ENCODE results near the gene EML1.
"Not testable (repeated sequence)": the region's sequence is repeated elsewhere in the genome, so short reads cannot be mapped to it uniquely, and the experiment has no call there.

EML1 gene

DNA sequence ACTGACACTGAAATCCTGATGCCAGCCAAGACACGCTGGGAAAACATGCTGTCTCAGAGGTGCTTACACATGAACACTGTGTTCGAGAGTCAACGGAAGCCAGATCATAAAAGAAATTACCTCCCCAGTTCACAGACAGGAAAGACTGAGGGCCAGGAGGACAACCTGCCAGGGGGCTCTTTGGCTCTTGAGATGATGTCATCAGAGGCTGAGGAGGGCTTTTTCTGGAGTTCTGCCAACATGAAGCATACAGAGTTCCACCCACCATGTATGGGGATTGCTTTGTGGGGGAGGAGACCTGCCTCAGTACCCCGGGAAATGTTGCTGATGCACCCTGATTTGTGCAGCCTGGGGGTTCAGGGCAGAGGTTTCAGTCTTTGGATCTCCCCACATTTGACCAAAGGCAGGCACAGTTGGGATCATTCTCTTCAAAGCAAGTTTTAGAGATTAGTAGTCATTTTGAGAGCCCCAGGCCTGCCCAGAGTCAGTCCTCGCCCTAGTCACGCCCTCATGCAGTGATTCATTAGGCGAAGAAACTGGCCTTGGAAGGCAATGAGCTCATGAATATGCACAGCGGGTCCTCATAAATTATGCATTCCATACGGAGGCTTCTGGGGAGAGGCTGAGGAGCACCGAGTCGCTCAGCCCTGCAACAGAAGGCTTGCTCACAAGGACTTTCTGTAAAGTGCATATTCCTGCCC lies 34.9 kb upstream of the EML1 start:
- DNase-seq (ENCODE audit: extremely low read depth, low read depth): peak; percentile 65
- TF ChIP-seq, protein P1, sequence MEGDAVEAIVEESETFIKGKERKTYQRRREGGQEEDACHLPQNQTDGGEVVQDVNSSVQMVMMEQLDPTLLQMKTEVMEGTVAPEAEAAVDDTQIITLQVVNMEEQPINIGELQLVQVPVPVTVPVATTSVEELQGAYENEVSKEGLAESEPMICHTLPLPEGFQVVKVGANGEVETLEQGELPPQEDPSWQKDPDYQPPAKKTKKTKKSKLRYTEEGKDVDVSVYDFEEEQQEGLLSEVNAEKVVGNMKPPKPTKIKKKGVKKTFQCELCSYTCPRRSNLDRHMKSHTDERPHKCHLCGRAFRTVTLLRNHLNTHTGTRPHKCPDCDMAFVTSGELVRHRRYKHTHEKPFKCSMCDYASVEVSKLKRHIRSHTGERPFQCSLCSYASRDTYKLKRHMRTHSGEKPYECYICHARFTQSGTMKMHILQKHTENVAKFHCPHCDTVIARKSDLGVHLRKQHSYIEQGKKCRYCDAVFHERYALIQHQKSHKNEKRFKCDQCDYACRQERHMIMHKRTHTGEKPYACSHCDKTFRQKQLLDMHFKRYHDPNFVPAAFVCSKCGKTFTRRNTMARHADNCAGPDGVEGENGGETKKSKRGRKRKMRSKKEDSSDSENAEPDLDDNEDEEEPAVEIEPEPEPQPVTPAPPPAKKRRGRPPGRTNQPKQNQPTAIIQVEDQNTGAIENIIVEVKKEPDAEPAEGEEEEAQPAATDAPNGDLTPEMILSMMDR (IDR thresholded peaks at IDR 0.05; ENCODE audit: low read depth, low read length): no peak

DNA sequence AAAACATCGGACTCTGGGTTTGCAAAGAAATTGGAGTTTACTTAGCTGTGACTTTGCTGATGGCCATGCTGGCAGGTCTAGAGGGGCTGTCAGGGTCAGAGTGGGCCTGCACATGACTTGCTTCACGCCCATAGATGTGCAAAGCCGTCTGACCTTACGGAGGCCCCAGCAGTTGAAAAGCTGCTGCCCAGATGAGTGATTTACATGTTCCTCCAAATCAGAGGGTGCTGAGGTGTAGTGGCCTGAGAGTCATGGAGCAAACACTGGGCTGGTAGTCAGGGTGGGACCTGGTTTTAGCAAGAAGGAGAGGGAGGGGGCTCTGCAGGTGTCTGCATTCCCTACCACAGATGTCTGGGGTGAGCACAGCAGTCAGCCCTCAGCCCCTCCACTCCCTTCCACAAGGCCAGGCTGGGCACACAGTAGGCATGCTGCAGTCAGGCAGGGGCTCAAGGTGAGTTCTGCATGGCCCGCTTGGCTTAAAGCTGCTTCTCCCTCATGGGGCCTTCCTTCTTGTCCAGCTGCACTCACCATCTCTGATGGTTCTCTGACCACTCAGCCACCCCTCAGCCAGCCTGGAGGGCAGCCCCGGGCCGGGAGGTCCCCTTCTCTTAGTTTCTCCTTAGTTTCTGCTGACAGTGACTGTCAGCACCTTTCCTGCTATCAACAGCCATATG lies 34.2 kb upstream of the EML1 start:
- no peak for DNase-seq (ENCODE audit: extremely low read depth, low read depth)

DNA sequence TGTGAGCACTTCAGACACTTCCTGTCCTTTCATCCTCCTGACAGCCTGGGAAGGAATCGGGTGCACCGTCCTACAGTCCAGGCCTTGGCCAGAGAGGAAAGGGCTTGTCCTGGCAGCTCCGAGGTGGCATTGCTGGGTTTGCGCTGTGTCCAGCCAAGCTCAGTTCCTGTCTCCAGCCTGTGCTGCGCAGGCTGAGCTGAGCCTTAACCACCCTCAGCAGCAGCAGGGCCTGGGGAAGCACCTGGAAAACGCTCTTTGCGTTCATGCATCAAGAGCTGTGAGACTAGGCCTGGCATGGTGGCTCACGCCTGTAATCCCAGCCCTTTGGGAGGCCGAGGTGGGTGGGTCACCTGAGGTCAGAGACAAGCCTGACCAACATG lies 33.7 kb upstream of the EML1 start:
- DNase-seq (ENCODE audit: extremely low read depth, low read depth): no peak
- TF ChIP-seq, protein P1 (IDR thresholded peaks at IDR 0.05; ENCODE audit: low read depth, low read length): no peak

More for the DNA sequence above, 34.2 kb upstream of the EML1 start:
- TF ChIP-seq, protein P1 (IDR thresholded peaks at IDR 0.05; ENCODE audit: low read depth, low read length): no peak

DNA sequence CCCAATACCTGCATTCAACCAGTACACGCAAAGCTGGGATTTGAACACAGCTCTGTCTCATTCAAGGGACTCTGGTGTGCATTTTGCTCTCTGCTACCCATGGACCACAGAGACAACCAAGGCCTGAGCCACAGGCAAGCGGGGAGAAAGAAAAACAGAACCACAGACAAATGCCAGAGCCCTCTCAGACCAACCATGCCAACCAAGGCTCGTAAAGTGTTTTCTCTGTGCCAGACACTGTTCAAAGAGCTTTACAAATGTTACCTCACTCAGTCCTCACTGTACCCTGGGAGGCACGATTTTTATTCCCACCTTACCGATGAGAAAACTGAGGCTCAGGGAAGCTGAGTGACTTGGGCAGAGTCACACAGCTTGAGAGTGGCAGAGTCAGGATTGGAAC lies 32.4 kb upstream of the EML1 start:
- TF ChIP-seq, protein P1 (IDR thresholded peaks at IDR 0.05; ENCODE audit: low read depth, low read length): no peak
- no peak for DNase-seq (ENCODE audit: extremely low read depth, low read depth)

DNA sequence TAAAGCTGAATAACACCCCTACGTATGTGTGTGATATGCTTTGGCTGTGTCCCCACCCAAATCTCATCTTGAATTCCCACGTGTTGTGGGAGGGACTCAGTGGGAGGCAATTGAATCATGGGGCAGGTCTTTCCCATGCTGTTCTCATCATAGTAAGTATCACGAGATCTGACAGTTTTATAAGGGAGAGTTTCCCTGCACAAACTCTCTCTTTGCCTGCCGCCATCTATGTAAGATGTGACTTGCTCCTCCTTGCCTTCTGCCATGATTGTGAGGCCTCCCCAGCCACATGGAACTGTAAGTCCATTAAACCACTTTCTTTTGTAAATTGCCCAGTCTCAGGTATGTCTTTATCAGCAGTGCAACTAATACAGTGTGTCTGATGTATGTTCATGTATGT lies 30.3 kb upstream of the EML1 start:
- not testable (repeated sequence) for DNase-seq (ENCODE audit: extremely low read depth, low read depth)

DNA sequence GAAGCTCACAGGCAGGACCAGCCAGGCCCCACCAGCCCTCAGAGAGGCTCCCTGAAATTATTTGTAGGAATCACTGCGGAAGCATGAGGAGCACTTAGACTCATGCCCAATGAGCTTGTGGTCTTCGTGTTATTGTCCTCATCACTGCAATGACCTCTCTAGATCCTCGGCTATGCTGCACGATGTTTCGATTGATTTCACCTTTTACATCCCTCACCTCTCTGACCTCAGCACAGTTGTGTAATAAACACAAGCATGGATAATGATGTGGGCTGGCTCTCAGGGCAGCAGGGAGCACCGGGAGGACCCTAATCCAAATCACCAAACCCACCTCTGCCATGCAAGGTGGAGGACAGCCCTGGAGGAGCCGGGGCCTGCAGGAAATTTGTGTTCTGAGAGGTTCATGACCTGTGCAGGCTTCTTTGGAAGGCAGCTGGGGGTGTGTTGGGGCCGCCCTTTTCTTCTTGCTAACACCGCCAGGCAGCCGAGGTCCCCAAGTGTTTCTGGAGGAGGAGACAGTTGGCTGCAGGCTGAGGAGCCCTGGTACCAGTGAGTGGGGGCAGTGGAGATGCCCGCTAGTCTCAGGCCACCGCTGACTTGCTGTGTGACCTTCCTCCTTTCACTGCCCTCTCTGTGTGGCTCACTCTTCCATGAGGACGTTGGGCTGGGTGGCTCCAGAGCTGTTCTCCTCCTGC lies 29.5 kb upstream of the EML1 start:
- no peak for DNase-seq (ENCODE audit: extremely low read depth, low read depth)
- TF ChIP-seq, protein P1 (IDR thresholded peaks at IDR 0.05; ENCODE audit: low read depth, low read length): no peak

DNA sequence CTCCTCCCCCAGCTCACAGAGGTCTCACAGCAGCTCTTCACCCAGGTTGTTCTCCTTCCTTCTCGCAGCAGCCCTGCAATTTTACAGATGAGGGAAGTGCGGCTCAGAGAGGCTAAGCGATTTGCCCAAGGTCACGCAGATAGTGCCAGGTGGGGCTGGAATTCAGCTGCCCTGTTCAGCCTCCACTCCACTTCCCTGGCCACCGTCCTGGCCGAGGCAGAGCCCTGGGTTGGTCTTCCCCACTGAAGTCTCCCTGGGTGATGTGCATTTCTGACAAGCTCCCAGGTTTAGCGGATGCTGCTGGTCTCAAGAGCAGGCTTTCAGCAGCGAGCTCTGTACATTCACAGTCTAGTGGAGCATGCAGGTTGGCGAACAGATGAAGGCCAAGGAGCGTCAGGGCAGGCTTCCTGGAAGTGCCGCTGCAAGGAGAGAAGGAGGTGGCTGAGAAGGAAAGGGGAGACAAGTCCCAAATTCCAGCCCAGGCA lies 28.9 kb upstream of the EML1 start:
- TF ChIP-seq, protein P1 (IDR thresholded peaks at IDR 0.05; ENCODE audit: low read depth, low read length): no peak
- DNase-seq (ENCODE audit: extremely low read depth, low read depth): no peak

All from AG09319 (cell line).